Mucosa of descending colon (tissue), 3 donors: ENCODE results near the gene AUP1. TPM values are rescaled to one million over a fixed set of nuclear protein-coding genes. Genes with fewer than 3 reads are reported as not detected.
A peak's percentile ranks its signal among the peaks of the same experiment; 100 is the strongest.

Experiments
- ATAC-seq: fragments of 200-7000 bp; cut with Tn5 transposase; one replicate; pipeline ENCODE4 v1.9.1; 2020; ENCODE audit warnings: mild to moderate bottlenecking, moderate library complexity
- DNase-seq, 3 donors: peaks; one replicate each; pipeline ENCODE4 v3.0.0-alpha.2; 2020
- H3K36me3 ChIP-seq: fragments of 200-600 bp; one replicate; pipeline ENCODE4 v1.8.0; 2021; ENCODE audit warnings: low read depth, mild to moderate bottlenecking
- H3K4me1 ChIP-seq: fragments of 200-600 bp; one replicate; pipeline ENCODE4 v1.8.0; 2021; ENCODE audit warnings: low read depth, mild to moderate bottlenecking
- H3K4me3 ChIP-seq: fragments of 200-600 bp; one replicate; pipeline ENCODE4 v1.8.0; 2021; ENCODE audit warnings: mild to moderate bottlenecking
- H3K9me3 ChIP-seq: fragments of 200-600 bp; one replicate; pipeline ENCODE4 v1.8.0; 2021; ENCODE audit warnings: mild to moderate bottlenecking
- intact Hi-C, 2 donors: fragments of 100-400 bp; cut with DNase I in 1 of 2; cut with micrococcal nuclease in 1 of 2; formaldehyde crosslinking; loops; one replicate each; pipeline versions ENCODE4 v1.11.0 to v1.11.1; 2022; cut with DNase I, micrococcal nuclease
- total RNA-seq, 3 donors: library from RNA; stranded (reverse); fragmentation: NEBNext Ultra II Directional in 2 of 3; extraction: Animal tissue kit (Norgen Biotek cat#: 25700) in 2 of 3; gene quantifications; one replicate each; pipeline versions ENCODE4 v1.2.1 to v1.2.4, GENCODE V29; 2021 to 2023
- TF ChIP-seq, protein P1 (sequence below): fragments of 200-600 bp; IDR thresholded peaks from one replicate; pipeline ENCODE4 v1.8.0; 2022; ENCODE audit warnings: antibody characterized with exemption, mild to moderate bottlenecking
- donor health status: DM: no; HTN: no; CAD: no; lungs with moderate emphysema.
- donor health status: DM: no; HTN: no; CAD: no.
- donor health status: DM: no; HTN: yes; CAD: no.

AUP1 gene
- total RNA-seq, 3 donors from 2014 or later = 108 to 179 (median 129) TPM

DNA sequence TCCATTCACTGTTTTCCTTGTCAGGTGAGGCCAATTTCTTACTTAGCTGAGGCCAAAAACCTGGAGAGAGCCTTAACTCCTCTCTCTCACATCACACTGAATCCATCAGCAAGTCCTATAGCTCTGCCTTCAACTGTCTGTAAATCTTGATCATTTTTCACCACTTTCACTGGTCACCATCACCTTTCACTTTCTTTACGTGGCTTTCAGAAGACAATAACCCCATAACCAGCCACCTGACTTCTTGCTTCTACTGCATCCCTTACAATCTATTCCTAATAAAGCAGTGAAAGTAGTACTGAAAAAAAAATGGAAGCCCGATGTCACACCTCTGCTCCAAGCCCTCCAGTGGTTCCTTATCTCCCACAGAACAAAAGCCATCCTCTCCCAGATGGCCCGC, 16.5 kb upstream of the AUP1 start:
- intact Hi-C loops = no loop called here
- ATAC-seq (no peak), DNase-seq (no peak)
- Histone ChIP-seq H3K4me3 (no peak overlapping the region), H3K4me1 (peaks cover 10% of the 10 kb centered on the region), H3K36me3 (no peaks in the 10 kb centered on the region), H3K9me3 (no peaks in the 10 kb centered on the region)
- TF ChIP-seq, protein P1, sequence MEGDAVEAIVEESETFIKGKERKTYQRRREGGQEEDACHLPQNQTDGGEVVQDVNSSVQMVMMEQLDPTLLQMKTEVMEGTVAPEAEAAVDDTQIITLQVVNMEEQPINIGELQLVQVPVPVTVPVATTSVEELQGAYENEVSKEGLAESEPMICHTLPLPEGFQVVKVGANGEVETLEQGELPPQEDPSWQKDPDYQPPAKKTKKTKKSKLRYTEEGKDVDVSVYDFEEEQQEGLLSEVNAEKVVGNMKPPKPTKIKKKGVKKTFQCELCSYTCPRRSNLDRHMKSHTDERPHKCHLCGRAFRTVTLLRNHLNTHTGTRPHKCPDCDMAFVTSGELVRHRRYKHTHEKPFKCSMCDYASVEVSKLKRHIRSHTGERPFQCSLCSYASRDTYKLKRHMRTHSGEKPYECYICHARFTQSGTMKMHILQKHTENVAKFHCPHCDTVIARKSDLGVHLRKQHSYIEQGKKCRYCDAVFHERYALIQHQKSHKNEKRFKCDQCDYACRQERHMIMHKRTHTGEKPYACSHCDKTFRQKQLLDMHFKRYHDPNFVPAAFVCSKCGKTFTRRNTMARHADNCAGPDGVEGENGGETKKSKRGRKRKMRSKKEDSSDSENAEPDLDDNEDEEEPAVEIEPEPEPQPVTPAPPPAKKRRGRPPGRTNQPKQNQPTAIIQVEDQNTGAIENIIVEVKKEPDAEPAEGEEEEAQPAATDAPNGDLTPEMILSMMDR = no peak

DNA sequence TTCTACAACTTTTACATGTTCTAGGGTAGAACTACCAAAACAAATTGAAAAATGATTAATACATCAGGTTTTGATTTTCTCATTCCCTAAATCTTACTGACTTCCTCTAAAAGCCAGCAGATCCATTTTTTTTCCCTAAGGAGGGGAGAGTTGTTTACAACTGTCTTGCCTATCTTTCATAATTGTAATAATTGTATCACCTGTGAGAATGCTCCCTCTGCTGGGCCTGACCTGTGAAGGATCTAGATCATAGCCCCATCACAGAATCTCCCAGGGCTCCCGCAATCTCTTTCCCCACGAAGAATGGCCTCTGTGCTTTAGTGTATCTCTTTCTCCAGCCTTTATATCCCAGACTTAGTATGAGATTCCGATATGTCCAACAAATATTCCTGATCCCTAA, 15.1 kb upstream of the AUP1 start:
- TF ChIP-seq, protein P1 = no peak
- DNase-seq (peak in 1 of 3 donors; percentile 51), ATAC-seq (no peak)
- no peaks in the 10 kb centered on the region for H3K36me3 ChIP-seq
- no peaks in the 10 kb centered on the region for H3K9me3 ChIP-seq
- peaks cover 7% of the 10 kb centered on the region for H3K4me1 ChIP-seq
- intact Hi-C loops = no loop called here
- H3K4me3 ChIP-seq = no peak overlapping the region

DNA sequence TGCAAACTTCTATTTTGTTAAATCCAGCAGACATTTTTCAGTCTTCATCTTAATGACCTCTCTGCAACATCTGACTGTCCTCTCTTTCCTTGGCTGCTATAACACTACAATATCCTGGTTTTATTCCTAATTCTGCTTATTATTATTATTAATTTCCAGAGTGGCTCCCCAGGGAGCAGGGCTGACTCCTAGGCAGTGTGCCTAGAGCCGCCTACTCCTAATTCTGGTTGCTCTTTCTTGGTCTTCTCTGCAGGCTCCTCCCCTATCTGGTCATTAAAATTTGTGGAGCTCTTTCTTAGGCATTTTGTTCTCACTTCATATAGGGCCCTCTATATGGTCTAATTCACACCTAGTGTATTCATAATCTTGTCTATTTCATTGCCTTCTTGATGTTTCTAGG, 13.5 kb upstream of the AUP1 start:
- no peaks in the 10 kb centered on the region for H3K9me3 ChIP-seq
- ATAC-seq (no peak), DNase-seq (no peak)
- TF ChIP-seq, protein P1 = no peak
- no peaks in the 10 kb centered on the region for H3K36me3 ChIP-seq
- intact Hi-C loops = no loop called here
- H3K4me1 ChIP-seq = no peaks in the 10 kb centered on the region
- no peak overlapping the region for H3K4me3 ChIP-seq

DNA sequence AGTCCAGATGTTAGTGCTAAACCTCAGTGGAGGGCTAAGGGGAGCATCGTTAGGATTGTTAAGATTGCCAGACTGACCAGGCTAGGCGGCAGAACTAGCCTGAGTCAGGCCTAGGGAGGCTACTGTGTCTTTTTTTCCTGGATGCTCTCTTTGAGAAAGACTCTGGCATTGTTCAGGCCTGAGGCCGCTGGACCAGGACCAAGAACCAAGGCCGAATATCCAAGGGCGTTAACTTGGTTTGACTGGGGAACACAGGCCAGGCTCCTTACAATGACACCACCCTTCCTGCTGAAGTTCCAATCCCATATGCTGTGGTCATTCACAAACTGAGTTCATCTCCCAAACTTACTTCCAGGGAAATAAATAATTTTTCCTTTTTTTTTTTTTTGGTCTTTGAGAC, 10.8 kb upstream of the AUP1 start:
- H3K36me3 ChIP-seq = no peaks in the 10 kb centered on the region
- no peaks in the 10 kb centered on the region for H3K4me1 ChIP-seq
- TF ChIP-seq, protein P1 = no peak
- intact Hi-C loops = no loop called here
- H3K9me3 ChIP-seq = no peaks in the 10 kb centered on the region
- no peak overlapping the region for H3K4me3 ChIP-seq
- ATAC-seq (no peak), DNase-seq (no peak)

DNA sequence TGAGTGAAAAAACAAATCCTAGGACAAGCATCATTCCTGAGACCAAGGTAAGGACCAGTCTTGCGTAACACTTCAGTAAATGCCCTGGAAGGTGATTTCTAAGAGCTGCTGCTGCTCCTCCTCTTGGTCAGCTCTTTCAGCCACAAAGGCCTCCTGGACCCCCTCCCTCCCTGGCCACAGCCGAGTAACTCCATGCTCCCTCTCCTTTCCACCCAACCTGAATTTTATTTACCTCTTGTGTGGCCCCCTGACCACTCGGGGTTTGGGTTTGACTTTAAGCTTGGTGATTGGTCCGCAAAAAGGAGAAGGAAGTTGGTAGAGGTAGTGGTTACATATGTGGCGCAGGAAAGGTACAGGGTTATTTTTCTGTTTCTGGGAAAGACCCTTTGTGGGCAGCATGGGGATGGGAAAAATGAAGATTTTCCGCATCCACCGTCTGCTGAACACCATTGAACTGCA, 9.4 kb upstream of the AUP1 start:
- Histone ChIP-seq H3K4me3 (no peak overlapping the region), H3K36me3 (no peaks in the 10 kb centered on the region), H3K4me1 (no peaks in the 10 kb centered on the region), H3K9me3 (no peaks in the 10 kb centered on the region)
- TF ChIP-seq, protein P1 = no peak
- ATAC-seq = no peak
- DNase-seq = no peak
- intact Hi-C loops = loop anchor here in 1 of 2 donors (10.0 kb wide), 1 partner anchor 54 kb away; the partner anchor contains the start of genes CCDC142 and TTC31

DNA sequence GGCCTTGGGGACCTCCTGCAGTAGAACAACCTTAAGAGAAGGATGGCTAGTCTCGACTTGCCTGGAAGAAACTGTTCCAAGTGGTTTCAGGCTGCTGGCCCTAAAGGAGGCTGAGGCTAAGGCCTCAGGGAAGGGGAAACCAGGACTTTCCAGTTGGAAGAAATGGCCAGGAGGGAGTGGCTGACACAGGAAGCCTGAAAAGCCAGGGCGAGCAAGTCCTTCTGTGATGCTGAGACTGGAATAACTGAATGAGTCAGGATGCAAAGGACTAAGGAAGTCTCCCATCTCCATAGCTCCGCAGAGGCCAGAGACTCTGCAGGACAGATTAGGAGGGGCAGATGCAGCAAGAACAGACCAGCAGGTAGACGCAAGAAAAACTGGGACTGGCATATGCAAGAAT, 7.6 kb upstream of the AUP1 start:
- no peaks in the 10 kb centered on the region for H3K9me3 ChIP-seq
- intact Hi-C loops = loop anchor here in 1 of 2 donors (10.0 kb wide), 1 partner anchor 52 kb away; the partner anchor contains the start of genes CCDC142 and TTC31
- no peak overlapping the region for H3K4me3 ChIP-seq
- no peaks in the 10 kb centered on the region for H3K4me1 ChIP-seq
- no peaks in the 10 kb centered on the region for H3K36me3 ChIP-seq
- DNase-seq = no peak
- no peak for ATAC-seq
- TF ChIP-seq, protein P1 = no peak
